Measurements from ENCODE around the gene SBF2. TPM values are rescaled to one million over a fixed set of nuclear protein-coding genes. Genes with fewer than 3 reads are reported as not detected.

SBF2 gene
- total and polyA plus RNA-seq, 10 donors: 3.6 to 70.9 (median 57.1) TPM

- intact Hi-C loops (cut with DNase I; ENCODE audit: low total_unique reads): no loop called here
- DNase-seq: no peak
- Histone ChIP-seq H3K36me3 (no peaks in the 10 kb centered on the region), H3K27me3 (replicated peaks in 1 of 7) (no peaks in the 10 kb centered on the region), H3K4me3 (no peak overlapping the region), H3K4me1 (peaks cover 0 to 23% (median 6%) of the 10 kb centered on the region in 6 donors), H3K9me3 (no peaks in the 10 kb centered on the region), H3K27ac (no peak overlapping the region)
- TF ChIP-seq POLR2A (IDR thresholded peaks at IDR 0.05) (no peak), CTCF (IDR thresholded peaks at IDR 0.05 in 8 of 11, conservative IDR thresholded peaks at IDR 0.05 in 3 of 11) (no peak), POLR2AphosphoS5 (IDR thresholded peaks at IDR 0.05) (no peak)
Observed at GRCh38 chr11:10113852-10114251, 180.2 kb downstream of the SBF2 start.

- no peaks in the 10 kb centered on the region for H3K9me3 ChIP-seq
- H3K4me3 ChIP-seq: no peak overlapping the region
- H3K4me1 ChIP-seq: no peaks in the 10 kb centered on the region
- H3K27ac ChIP-seq: no peak overlapping the region
- intact Hi-C loops (cut with DNase I; ENCODE audit: low total_unique reads): no loop called here
- no peaks in the 10 kb centered on the region for H3K27me3 ChIP-seq (replicated peaks in 1 of 7)
- 51 to 78% (median 63%) methylated on average over 1 of the region's 1 CpG for WGBS, 5 donors
- no peak for TF ChIP-seq POLR2A (IDR thresholded peaks at IDR 0.05)
- no peak for TF ChIP-seq CTCF (IDR thresholded peaks at IDR 0.05 in 8 of 11, conservative IDR thresholded peaks at IDR 0.05 in 3 of 11)
- no peak for TF ChIP-seq POLR2AphosphoS5 (IDR thresholded peaks at IDR 0.05)
- no peaks in the 10 kb centered on the region for H3K36me3 ChIP-seq
- no peak for DNase-seq
Observed at GRCh38 chr11:10109806-10110205, 184.2 kb downstream of the SBF2 start.

GRCh38 chr11:10108915-10109680, 184.9 kb downstream of the SBF2 start:
- no peaks in the 10 kb centered on the region for H3K4me1 ChIP-seq
- no peaks in the 10 kb centered on the region for H3K9me3 ChIP-seq
- H3K27ac ChIP-seq: no peak overlapping the region
- TF ChIP-seq POLR2A (IDR thresholded peaks at IDR 0.05) (no peak), CTCF (IDR thresholded peaks at IDR 0.05 in 8 of 11, conservative IDR thresholded peaks at IDR 0.05 in 3 of 11) (no peak)
- no peaks in the 10 kb centered on the region for H3K27me3 ChIP-seq (replicated peaks in 1 of 7)
- no peak for DNase-seq
- WGBS, 5 donors: 51 to 57% (median 55%) methylated on average over 3 of the region's 3 CpGs
- intact Hi-C loops (cut with DNase I; ENCODE audit: low total_unique reads): no loop called here
- H3K4me3 ChIP-seq: no peak overlapping the region
- H3K36me3 ChIP-seq: no peaks in the 10 kb centered on the region

- no peak overlapping the region for H3K4me3 ChIP-seq
- H3K4me1 ChIP-seq: no peaks in the 10 kb centered on the region
- intact Hi-C loops (cut with DNase I; ENCODE audit: low total_unique reads): no loop called here
- TF ChIP-seq POLR2A (IDR thresholded peaks at IDR 0.05): no peak
- no peak for TF ChIP-seq CTCF (IDR thresholded peaks at IDR 0.05 in 8 of 11, conservative IDR thresholded peaks at IDR 0.05 in 3 of 11)
- TF ChIP-seq POLR2AphosphoS5 (IDR thresholded peaks at IDR 0.05): no peak
- no peak overlapping the region for H3K27ac ChIP-seq
- H3K9me3 ChIP-seq: no peaks in the 10 kb centered on the region
- DNase-seq: no peak
- H3K36me3 ChIP-seq: no peaks in the 10 kb centered on the region
- WGBS, 5 donors: 89 to 95% (median 93%) methylated on average over 2 of the region's 2 CpGs
- H3K27me3 ChIP-seq (replicated peaks in 1 of 7): no peaks in the 10 kb centered on the region
Observed at GRCh38 chr11:10107497-10107896, 186.5 kb downstream of the SBF2 start.

Data from spleen (tissue), 11 donors.